ENCODE results near the gene NUDT1. TPM values are rescaled to one million over a fixed set of nuclear protein-coding genes. Genes with fewer than 3 reads are reported as not detected.

NUDT1 gene
- total RNA-seq, 6 donors from 2014 or later: 6.3 to 23.2 (median 13.9) TPM

- no peaks in the 10 kb centered on the region for H3K27me3 ChIP-seq
- peaks cover 0 to 9% (median 3%) of the 10 kb centered on the region in 4 donors for H3K4me1 ChIP-seq
- DNase-seq (peak; percentile 8 to 32), ATAC-seq (ENCODE audit: low FRiP score in 2 of 2) (no peak)
- peaks cover 0 to 34% (median 20%) of the 10 kb centered on the region in 4 donors for H3K36me3 ChIP-seq
- TF ChIP-seq, protein P1, sequence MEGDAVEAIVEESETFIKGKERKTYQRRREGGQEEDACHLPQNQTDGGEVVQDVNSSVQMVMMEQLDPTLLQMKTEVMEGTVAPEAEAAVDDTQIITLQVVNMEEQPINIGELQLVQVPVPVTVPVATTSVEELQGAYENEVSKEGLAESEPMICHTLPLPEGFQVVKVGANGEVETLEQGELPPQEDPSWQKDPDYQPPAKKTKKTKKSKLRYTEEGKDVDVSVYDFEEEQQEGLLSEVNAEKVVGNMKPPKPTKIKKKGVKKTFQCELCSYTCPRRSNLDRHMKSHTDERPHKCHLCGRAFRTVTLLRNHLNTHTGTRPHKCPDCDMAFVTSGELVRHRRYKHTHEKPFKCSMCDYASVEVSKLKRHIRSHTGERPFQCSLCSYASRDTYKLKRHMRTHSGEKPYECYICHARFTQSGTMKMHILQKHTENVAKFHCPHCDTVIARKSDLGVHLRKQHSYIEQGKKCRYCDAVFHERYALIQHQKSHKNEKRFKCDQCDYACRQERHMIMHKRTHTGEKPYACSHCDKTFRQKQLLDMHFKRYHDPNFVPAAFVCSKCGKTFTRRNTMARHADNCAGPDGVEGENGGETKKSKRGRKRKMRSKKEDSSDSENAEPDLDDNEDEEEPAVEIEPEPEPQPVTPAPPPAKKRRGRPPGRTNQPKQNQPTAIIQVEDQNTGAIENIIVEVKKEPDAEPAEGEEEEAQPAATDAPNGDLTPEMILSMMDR (IDR thresholded peaks at IDR 0.05): no peak
- no peak for TF ChIP-seq EP300 (IDR thresholded peaks at IDR 0.05)
- no peak for TF ChIP-seq POLR2AphosphoS5 (IDR thresholded peaks at IDR 0.05)
- TF ChIP-seq POLR2A (IDR thresholded peaks at IDR 0.05): no peak
- H3K9me3 ChIP-seq: no peaks in the 10 kb centered on the region
- no peak overlapping the region for H3K27ac ChIP-seq
- 78 to 96% methylated on average over 13 to 14 of the region's 14 CpGs for WGBS, 2 donors
- no peak overlapping the region for H3K4me3 ChIP-seq
Measured at GRCh38 chr7:2202361-2202761, 39.7 kb upstream of the NUDT1 start.

GRCh38 chr7:2202901-2203765 is 38.9 kb upstream of the NUDT1 start:
- WGBS, 2 donors: 85 to 93% methylated on average over 19 to 20 of the region's 20 CpGs
- Histone ChIP-seq H3K9me3 (no peaks in the 10 kb centered on the region), H3K4me3 (no peak overlapping the region), H3K36me3 (peaks cover 0 to 42% (median 23%) of the 10 kb centered on the region in 4 donors), H3K27me3 (no peaks in the 10 kb centered on the region), H3K4me1 (peaks cover 0 to 5% (median 0%) of the 10 kb centered on the region in 4 donors), H3K27ac (no peak overlapping the region)
- ATAC-seq (ENCODE audit: low FRiP score in 2 of 2): no peak
- peak; percentile 15 to 43 for DNase-seq
- TF ChIP-seq POLR2A (IDR thresholded peaks at IDR 0.05) (no peak), POLR2AphosphoS5 (IDR thresholded peaks at IDR 0.05) (no peak), EP300 (IDR thresholded peaks at IDR 0.05) (no peak)
- TF ChIP-seq, protein P1 (IDR thresholded peaks at IDR 0.05): no peak

DNA sequence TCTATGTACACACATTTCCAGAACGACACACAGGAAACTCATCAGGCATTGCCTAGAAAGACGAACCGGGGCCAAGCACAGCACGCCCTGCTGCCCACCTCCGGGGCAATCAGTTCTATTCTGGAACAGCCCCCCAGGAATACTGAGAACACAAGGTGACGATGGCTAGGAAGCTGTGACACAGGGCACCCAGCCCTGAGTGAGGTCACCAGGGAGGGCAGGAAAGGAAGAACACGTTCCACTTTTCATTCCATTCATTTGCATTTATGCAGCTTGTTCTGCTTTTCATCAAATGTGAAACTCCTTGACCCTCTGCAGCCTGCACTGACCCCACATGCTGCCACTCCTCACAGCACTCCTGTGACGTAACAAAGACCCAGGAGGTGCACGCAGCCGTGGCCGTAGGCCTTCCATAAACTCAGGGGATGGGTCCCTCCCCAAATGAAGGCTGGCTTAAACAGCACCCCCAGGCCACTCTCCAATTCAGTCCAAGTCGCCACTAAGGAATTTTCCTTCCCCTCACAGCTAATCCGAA is 38.2 kb upstream of the NUDT1 start:
- Histone ChIP-seq H3K9me3 (no peaks in the 10 kb centered on the region), H3K36me3 (peaks cover 0 to 47% (median 26%) of the 10 kb centered on the region in 4 donors), H3K27me3 (no peaks in the 10 kb centered on the region), H3K4me1 (no peaks in the 10 kb centered on the region), H3K4me3 (no peak overlapping the region), H3K27ac (no peak overlapping the region)
- no peak for ATAC-seq (ENCODE audit: low FRiP score in 2 of 2)
- TF ChIP-seq, protein P1 (IDR thresholded peaks at IDR 0.05): no peak
- no peak for TF ChIP-seq POLR2AphosphoS5 (IDR thresholded peaks at IDR 0.05)
- no peak for TF ChIP-seq POLR2A (IDR thresholded peaks at IDR 0.05)
- WGBS, 2 donors: 72 to 77% methylated on average over 13 of the region's 13 CpGs
- DNase-seq: peak in 1 of 2 donors; percentile 12

GRCh38 chr7:2204446-2204845 is 37.6 kb upstream of the NUDT1 start:
- H3K36me3 ChIP-seq: peaks cover 0 to 44% (median 23%) of the 10 kb centered on the region in 4 donors
- no peaks in the 10 kb centered on the region for H3K4me1 ChIP-seq
- no peak overlapping the region for H3K27ac ChIP-seq
- 89 to 90% methylated on average over 11 of the region's 11 CpGs for WGBS, 2 donors
- peak in 1 of 2 donors; percentile 17 for ATAC-seq (ENCODE audit: low FRiP score in 2 of 2)
- H3K9me3 ChIP-seq: no peaks in the 10 kb centered on the region
- no peaks in the 10 kb centered on the region for H3K27me3 ChIP-seq
- TF ChIP-seq, protein P1 (IDR thresholded peaks at IDR 0.05): no peak
- TF ChIP-seq EP300 (IDR thresholded peaks at IDR 0.05) (no peak), POLR2A (IDR thresholded peaks at IDR 0.05) (no peak), POLR2AphosphoS5 (IDR thresholded peaks at IDR 0.05) (no peak)
- no peak overlapping the region for H3K4me3 ChIP-seq
- peak in 1 of 2 donors; percentile 42 for DNase-seq

All from upper lobe of left lung (tissue), 6 donors.